ENCODE data around the gene EFNA5. TPM values are rescaled to one million over a fixed set of nuclear protein-coding genes. Genes with fewer than 3 reads are reported as not detected.

Gene EFNA5
- total and polyA plus RNA-seq, 2 of the 8 experiments (the other 6 are each of a cell fraction or from before 2014, with no cell fraction given): 9.6 to 21.8 TPM

GRCh38 chr5:107577394-107577950 is 93.3 kb downstream of the EFNA5 start (continued):
- TF ChIP-seq BRCA1 (IDR thresholded peaks at IDR 0.05; ENCODE audit: low read depth, low read length) (no peak), PHF8 (conservative IDR thresholded peaks at IDR 0.05; ENCODE audit: low read depth, low read length) (no peak), FOSL1 (IDR thresholded peaks at IDR 0.05; ENCODE audit: insufficient read depth, low read depth, low read length) (no peak)

All from H1 (cell line).